ENCODE data around the gene UBXN7.

DNA sequence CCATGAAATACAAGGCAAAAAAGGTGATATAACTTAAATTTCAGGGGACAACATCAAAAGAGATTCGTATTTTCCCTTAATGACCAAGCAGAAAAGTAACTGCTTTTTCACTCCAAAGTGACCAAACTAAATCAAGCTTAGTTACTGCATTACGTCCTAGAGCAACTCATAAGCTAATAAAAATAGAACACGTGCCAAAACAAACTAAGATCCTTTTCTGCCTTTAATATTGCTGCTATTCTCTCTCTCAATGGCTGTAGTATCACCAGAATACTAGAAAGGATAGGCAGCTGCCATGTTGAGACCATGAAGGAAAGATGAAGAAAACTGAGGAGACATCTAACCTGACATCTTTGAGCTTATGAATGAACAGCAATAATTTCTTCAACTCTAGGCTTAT lies 43.3 kb downstream of the UBXN7 start:
- no peak for TF ChIP-seq CTCF (IDR thresholded peaks at IDR 0.05)
- no peak for TF ChIP-seq ZFX (IDR thresholded peaks at IDR 0.05; ENCODE audit: borderline replicate concordance)
